Measurements from ENCODE around the gene MRFAP1L1. TPM values are rescaled to one million over a fixed set of nuclear protein-coding genes. Genes with fewer than 3 reads are reported as not detected.

Gene MRFAP1L1
- total and polyA plus RNA-seq, 2 donors (not counting 1 experiment from before 2014, with no cell fraction given): 12.5 to 57.2 TPM

- Histone ChIP-seq H4K20me1 (ENCODE audit: control insufficient read depth, insufficient read depth, low read length, poor library complexity, severe bottlenecking) (peaks cover 25% of the 10 kb centered on the region), H3K4me1 (ENCODE audit: control insufficient read depth in 2 of 2, insufficient read depth in 2 of 2, low read length in 2 of 2) (peaks cover 27 to 35% of the 10 kb centered on the region in 2 donors)
- peaks cover 43% of the 10 kb centered on the region for H3K4me1 Mint-ChIP-seq
These were observed 32.7 kb downstream of the MRFAP1L1 start for GRCh38 chr4:6676722-6677558.

More at GRCh38 chr4:6676722-6677558, 32.7 kb downstream of the MRFAP1L1 start:
- ChIA-PET POLR2A (no interaction called here), CTCF (no interaction called here)
- H3K27me3 Mint-ChIP-seq: no peaks in the 10 kb centered on the region
- Histone ChIP-seq H3K79me2 (ENCODE audit: control insufficient read depth, insufficient read depth, low read length) (peaks cover 41% of the 10 kb centered on the region), H2AFZ (ENCODE audit: insufficient read depth, low read depth, low read length, poor library complexity, severe bottlenecking) (no peak overlapping the region), H3K27ac (ENCODE audit: low read length in 2 of 2) (no peak overlapping the region), H3K4me3 (ENCODE audit: control extremely low read depth in 1 of 5, extremely low read depth in 1 of 5, insufficient read depth in 1 of 5, low read depth in 2 of 5, low read length in 4 of 5) (no peak overlapping the region), H3K36me3 (replicated peaks in 1 of 2; ENCODE audit: control extremely low read depth in 1 of 2, control insufficient read depth in 1 of 2, extremely low read depth in 1 of 2, insufficient read depth in 2 of 2, low read length in 1 of 2) (peaks cover 0 to 19% of the 10 kb centered on the region in 2 experiments), H3K9ac (ENCODE audit: low read length) (no peak overlapping the region), H3K4me2 (replicated peaks; ENCODE audit: low read depth, low read length, poor library complexity, severe bottlenecking) (peak overlapping the region; percentile 84), H3K9me3 (ENCODE audit: control extremely low read depth in 1 of 3, control insufficient read depth in 2 of 3, insufficient read depth in 1 of 3, low read length in 2 of 3) (peaks cover 0 to 13% (median 2%) of the 10 kb centered on the region in 3 donors), H3K27me3 (replicated peaks in 1 of 4; ENCODE audit: control extremely low read depth in 1 of 4, control insufficient read depth in 3 of 4, insufficient read depth in 4 of 4, low read length in 3 of 4) (no peaks in the 10 kb centered on the region)
- ATAC-seq (ENCODE audit: low read depth) (no peak), DNase-seq (no peak)
- H3K4me3 Mint-ChIP-seq: peak overlapping the region; percentile 31
- intact Hi-C loops (cut with micrococcal nuclease): no loop called here
- no peak for TF ChIP-seq CTCF (IDR thresholded peaks at IDR 0.05)
- TF ChIP-seq EZH2 (IDR thresholded peaks at IDR 0.05; ENCODE audit: borderline replicate concordance, insufficient read depth, low read depth, low read length, poor library complexity, severe bottlenecking): no peak
- WGBS (ENCODE audit: insufficient coverage): 91% methylated on average over 18 of the region's 21 CpGs
- H3K27ac Mint-ChIP-seq: no peak overlapping the region
- no peaks in the 10 kb centered on the region for H3K9me3 Mint-ChIP-seq (ENCODE audit: insufficient read depth)
